ENCODE measurements around the gene NAP1L4. TPM values are rescaled to one million over a fixed set of nuclear protein-coding genes. Genes with fewer than 3 reads are reported as not detected.

The NAP1L4 gene
- total RNA-seq, 2 donors from 2014 or later = 62.8 to 83.7 TPM

- H3K4me1 ChIP-seq (ENCODE audit: control insufficient read depth in 1 of 2, low read depth in 2 of 2) = no peaks in the 10 kb centered on the region
- H3K4me3 ChIP-seq = no peak overlapping the region
- H3K36me3 ChIP-seq = peaks cover 37% of the 10 kb centered on the region
- no peaks in the 10 kb centered on the region for H3K9me3 ChIP-seq
- ATAC-seq (ENCODE audit: insufficient number of reproducible peaks, low FRiP score, low read depth) (no peak), DNase-seq (ENCODE audit: low spot score) (no peak)
- no peak for TF ChIP-seq CTCF (IDR thresholded peaks at IDR 0.05)
- no peak overlapping the region for H3K27ac ChIP-seq
- H3K27me3 ChIP-seq (replicated peaks; ENCODE audit: insufficient read depth) = no peaks in the 10 kb centered on the region
These were observed 44.3 kb upstream of the NAP1L4 start for GRCh38 chr11:3036419-3036818.

GRCh38 chr11:3035333-3035732, 43.2 kb upstream of the NAP1L4 start:
- Histone ChIP-seq H3K4me3 (no peak overlapping the region), H3K9me3 (no peaks in the 10 kb centered on the region), H3K4me1 (ENCODE audit: control insufficient read depth in 1 of 2, low read depth in 2 of 2) (peaks cover 0 to under 1% of the 10 kb centered on the region in 2 donors), H3K27me3 (replicated peaks; ENCODE audit: insufficient read depth) (no peaks in the 10 kb centered on the region), H3K27ac (no peak overlapping the region), H3K36me3 (peaks cover 41% of the 10 kb centered on the region)
- DNase-seq (ENCODE audit: low spot score) (no peak), ATAC-seq (ENCODE audit: insufficient number of reproducible peaks, low FRiP score, low read depth) (no peak)
- no peak for TF ChIP-seq CTCF (IDR thresholded peaks at IDR 0.05)

DNA sequence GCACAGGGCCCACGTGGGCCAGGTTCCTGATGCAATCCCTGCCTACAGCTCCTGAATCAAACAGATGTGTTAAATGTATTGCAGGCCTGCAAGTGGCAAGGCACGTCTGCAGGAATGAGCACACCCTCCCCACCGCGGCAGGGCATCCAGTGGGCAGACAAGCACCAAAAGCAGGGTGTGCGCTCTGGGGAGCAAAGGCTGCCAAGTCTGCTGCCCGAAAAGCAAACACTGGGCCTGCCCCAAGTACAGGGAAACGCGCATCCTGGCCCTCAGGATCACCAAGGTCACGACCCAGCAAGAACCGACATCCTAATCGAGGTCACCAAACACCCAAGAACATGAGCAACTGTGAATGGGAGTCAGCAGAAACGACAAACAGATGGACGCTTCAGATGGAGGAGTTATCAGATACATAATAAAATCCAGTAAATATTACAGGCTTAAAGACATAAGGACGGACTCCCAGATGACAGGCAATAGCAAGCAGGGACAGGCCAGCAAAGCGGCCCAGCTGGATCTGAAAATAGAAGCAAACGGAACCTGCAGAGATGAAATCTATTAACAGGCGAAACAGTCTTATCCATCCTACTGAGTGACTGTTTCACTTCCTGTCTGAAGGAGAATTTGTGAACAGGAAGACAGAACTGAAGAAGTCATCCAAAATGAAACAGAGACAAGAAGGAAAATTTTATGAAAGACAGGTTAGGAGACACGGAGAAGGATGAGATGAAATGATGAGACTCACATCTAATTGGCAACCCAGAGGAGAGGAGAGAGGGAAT, 38.4 kb upstream of the NAP1L4 start:
- peaks cover 33% of the 10 kb centered on the region for H3K36me3 ChIP-seq
- H3K9me3 ChIP-seq = no peaks in the 10 kb centered on the region
- H3K4me3 ChIP-seq = no peak overlapping the region
- H3K27ac ChIP-seq = no peak overlapping the region
- TF ChIP-seq CTCF (IDR thresholded peaks at IDR 0.05) = no peak
- DNase-seq (ENCODE audit: low spot score) (no peak), ATAC-seq (ENCODE audit: insufficient number of reproducible peaks, low FRiP score, low read depth) (no peak)
- peaks cover 0 to 3% of the 10 kb centered on the region in 2 donors for H3K4me1 ChIP-seq (ENCODE audit: control insufficient read depth in 1 of 2, low read depth in 2 of 2)
- H3K27me3 ChIP-seq (replicated peaks; ENCODE audit: insufficient read depth) = no peaks in the 10 kb centered on the region

- TF ChIP-seq CTCF (IDR thresholded peaks at IDR 0.05) = no peak
- ATAC-seq (ENCODE audit: insufficient number of reproducible peaks, low FRiP score, low read depth) = no peak
- no peaks in the 10 kb centered on the region for H3K9me3 ChIP-seq
- no peak for DNase-seq (ENCODE audit: low spot score)
- H3K4me3 ChIP-seq = no peak overlapping the region
- H3K36me3 ChIP-seq = peaks cover 32% of the 10 kb centered on the region
- no peak overlapping the region for H3K27ac ChIP-seq
- H3K4me1 ChIP-seq (ENCODE audit: control insufficient read depth in 1 of 2, low read depth in 2 of 2) = peaks cover 0 to 3% of the 10 kb centered on the region in 2 donors
- no peaks in the 10 kb centered on the region for H3K27me3 ChIP-seq (replicated peaks; ENCODE audit: insufficient read depth)
These were observed 36.7 kb upstream of the NAP1L4 start for GRCh38 chr11:3028813-3029212.

DNA sequence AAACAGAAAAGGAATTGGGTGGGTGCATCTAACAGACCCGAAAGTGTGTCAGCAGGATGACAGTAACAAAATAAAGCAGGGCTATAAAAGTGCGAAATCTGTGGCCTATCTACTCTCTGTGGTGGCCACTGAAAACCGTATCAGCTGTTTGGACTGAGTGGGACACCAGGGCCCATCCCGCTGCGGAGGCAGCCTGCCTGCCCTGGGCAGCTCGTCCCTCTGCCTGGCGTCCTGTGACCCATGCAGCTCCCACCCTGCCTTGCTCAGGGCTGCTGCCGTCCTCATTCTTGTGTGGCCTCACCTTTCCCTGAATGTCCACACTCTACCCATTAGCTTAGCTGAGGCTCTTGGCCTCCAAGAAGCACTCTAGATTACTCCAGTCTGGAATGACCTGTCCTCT, 34.7 kb upstream of the NAP1L4 start:
- no peak overlapping the region for H3K27ac ChIP-seq
- peaks cover 16 to 18% of the 10 kb centered on the region in 2 donors for H3K4me1 ChIP-seq (ENCODE audit: control insufficient read depth in 1 of 2, low read depth in 2 of 2)
- no peak for TF ChIP-seq CTCF (IDR thresholded peaks at IDR 0.05)
- peaks cover 32% of the 10 kb centered on the region for H3K36me3 ChIP-seq
- no peaks in the 10 kb centered on the region for H3K27me3 ChIP-seq (replicated peaks; ENCODE audit: insufficient read depth)
- ATAC-seq (ENCODE audit: insufficient number of reproducible peaks, low FRiP score, low read depth) (no peak), DNase-seq (ENCODE audit: low spot score) (no peak)
- H3K9me3 ChIP-seq = no peaks in the 10 kb centered on the region
- H3K4me3 ChIP-seq = no peak overlapping the region
